ENCODE results near the gene OR4X2.

GRCh38 chr11:48237727-48238126, 7.2 kb upstream of the OR4X2 start:
- TF ChIP-seq RAD21 (IDR thresholded peaks at IDR 0.05; ENCODE audit: low read length) = no peak
- no peak for TF ChIP-seq CTCF (conservative IDR thresholded peaks at IDR 0.05; ENCODE audit: low read depth, low read length)
- TF ChIP-seq NFE2L2 (IDR thresholded peaks at IDR 0.05; ENCODE audit: low read depth, low read length) = no peak
- no peak for TF ChIP-seq POLR2A (IDR thresholded peaks at IDR 0.05; ENCODE audit: low read depth, low read length)
- TF ChIP-seq FOS (IDR thresholded peaks at IDR 0.05; ENCODE audit: low read depth, low read length) = no peak

Measured in IMR-90 (cell line).